GM19468 (cell line): ENCODE data around the gene RUNDC3A.

Experiments used
- ATAC-seq: cut with Tn5 transposase; IDR thresholded peaks from one replicate; pipeline ENCODE4 v1.9.1; 2021; ENCODE audit warnings: mild to moderate bottlenecking, moderate library complexity, moderate number of reproducible peaks; ENCODE audit not compliant: unreplicated experiment; ENCODE audit errors: extremely low read depth

The RUNDC3A gene

DNA sequence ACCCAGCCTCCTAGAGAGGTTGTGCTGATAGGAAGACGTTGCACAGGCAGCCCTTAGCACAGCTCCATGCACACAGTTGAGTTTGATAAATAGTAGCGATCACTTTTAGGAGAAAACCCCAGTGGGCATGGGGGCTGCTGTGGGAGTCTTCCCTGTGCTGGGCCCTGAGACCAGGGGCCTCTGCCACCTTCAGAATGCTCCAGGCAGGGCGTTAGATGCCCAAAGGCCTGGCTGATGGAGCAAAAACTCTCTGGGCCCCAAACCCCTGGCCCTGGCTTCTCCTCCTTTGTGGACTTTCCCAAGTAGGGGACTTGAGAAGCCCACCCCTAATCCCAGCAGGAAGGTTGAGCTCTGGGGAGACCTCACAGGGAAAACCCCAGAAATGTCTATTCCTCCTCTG, 26.1 kb upstream of the RUNDC3A start:
- no peak for ATAC-seq

DNA sequence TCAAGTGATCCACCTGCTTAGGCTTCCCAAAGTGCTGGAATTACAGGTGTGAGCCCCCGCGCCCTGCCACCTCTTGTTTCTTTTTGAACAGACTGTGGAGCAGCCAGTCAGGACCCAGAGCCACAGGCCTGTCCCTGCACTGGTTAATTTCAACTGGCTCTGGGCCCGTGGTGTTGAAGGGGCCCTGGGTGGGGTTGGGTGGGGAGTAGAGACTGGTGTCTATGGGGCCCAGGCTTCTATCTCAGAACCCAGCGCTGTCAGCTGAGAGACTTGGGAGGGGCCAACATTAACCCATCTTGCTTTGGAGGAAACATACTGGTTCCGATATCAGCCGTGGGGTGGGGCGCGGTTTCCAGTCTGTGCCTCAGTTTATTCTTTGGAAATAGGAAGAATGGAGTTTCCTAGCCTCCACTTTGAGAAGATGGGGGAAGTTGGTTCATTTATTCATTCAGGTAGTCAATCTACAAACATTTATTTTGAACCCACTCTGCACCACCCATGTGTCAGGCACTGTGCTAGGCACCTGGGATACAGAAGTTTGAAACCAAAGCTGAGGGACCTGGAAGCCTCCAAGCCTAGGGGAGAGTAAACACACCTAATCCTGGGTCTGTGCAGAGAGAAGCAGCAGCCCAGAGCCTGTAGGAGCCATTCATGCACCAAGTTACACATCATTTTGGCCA, 24.9 kb upstream of the RUNDC3A start:
- no peak for ATAC-seq

DNA sequence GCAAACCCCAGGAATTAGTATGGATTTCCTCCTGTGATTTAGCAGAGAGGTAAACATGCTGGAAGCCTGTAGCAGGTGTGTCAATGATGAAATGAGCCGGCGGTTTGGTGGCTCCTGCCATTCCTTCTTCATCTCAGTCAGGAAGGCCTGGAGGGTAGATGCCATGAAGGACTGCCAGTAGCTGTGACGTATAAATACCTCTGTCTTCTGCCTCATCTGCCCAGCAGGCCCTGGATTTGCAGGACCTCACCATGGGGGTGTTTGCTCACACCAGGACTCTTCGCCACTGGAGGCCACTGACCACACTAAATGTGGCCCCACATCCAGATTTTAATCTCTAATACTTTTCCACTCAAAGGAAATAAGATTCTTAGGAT, 24.4 kb upstream of the RUNDC3A start:
- ATAC-seq, result no peak

DNA sequence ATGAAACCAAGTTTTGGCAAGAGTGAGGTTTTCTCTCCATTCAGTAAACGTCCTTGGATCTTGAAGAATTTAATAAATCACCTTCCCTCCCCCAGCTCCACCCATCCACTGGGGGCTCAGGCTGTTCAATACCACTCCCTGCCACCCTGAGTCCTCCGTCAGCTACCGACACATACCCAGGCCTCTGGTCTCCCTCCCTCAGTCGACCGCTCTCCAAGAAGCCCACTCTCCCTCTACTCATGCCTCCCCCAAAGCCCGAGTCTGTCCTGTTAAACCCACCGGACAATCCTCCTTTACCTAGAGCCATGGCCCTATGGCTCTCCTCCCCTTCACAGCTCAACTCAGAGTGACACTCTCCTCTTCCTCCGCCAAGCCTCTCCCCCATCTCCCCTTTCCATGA, 20.8 kb upstream of the RUNDC3A start:
- ATAC-seq, result no peak

DNA sequence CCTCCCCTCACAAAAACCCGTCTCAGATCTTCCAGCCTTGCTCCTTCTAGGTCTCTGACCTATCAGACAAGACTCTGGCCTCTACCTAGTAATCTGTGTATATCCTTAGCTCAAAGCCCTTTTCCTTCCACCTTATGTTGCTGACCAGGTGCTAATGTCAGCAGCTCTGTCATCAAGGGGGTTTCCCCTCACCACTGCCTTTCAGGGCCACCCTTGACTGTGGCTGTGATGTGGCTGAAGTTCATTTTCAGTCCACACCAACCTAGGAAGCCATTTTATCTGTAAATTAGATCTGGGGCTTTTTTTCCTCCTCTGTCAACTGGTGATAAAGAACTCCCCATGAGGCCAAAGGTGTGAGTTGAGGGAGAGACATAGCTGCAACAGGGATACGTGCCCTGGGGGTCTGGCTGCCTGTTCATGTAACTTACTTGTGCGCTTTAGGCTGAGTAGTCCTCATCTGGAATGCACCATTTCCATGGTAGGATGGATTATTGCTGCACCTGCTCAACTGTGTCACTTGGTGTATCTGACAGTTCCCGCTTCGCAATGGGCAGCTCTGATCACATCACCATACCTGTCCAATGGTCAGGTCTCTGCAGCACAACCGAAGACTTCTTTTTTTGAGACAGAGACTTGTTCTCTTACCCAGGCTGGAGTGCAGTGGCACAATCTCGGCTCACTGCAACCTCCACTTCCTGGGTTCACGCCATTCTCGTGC, 14.7 kb upstream of the RUNDC3A start:
- no peak for ATAC-seq

DNA sequence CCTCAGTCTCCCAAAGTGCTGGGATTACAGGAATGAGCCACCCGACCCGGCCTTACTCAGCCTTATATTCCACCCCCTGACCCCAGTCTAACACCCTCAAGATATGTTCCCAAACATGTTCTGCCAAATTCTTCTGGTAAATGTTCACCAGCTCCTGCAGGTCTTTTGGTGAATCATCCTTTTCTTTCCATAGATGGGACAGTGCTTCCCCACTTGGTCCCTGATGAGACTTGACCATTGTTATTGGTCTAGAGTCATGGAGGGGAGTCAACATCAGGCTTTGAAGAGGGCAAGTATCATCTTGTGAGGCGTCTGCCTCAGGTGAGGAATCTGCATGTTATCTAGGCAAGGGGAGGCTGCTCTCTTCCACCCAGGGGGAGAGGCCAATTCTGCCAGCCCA, 10.4 kb upstream of the RUNDC3A start:
- no peak for ATAC-seq

DNA sequence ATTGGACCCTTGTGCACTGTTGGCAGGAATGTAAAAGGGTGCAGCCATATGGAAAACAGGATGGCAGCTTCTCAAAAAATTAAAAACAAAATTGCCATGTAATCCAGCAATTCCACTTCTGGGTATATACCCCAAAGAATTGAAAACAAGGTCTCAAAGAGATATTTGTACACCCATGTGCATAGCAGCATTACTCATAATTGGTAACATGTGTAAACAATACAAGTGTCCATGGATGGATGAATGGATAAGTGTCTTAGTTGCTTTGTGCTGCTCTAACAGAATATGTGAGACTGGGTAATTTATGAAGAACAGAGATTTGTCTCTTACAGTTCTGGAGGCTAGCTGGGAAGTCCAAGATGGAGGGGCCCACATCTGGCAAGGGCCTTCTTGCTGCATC, 3.8 kb upstream of the RUNDC3A start:
- ATAC-seq, result no peak

DNA sequence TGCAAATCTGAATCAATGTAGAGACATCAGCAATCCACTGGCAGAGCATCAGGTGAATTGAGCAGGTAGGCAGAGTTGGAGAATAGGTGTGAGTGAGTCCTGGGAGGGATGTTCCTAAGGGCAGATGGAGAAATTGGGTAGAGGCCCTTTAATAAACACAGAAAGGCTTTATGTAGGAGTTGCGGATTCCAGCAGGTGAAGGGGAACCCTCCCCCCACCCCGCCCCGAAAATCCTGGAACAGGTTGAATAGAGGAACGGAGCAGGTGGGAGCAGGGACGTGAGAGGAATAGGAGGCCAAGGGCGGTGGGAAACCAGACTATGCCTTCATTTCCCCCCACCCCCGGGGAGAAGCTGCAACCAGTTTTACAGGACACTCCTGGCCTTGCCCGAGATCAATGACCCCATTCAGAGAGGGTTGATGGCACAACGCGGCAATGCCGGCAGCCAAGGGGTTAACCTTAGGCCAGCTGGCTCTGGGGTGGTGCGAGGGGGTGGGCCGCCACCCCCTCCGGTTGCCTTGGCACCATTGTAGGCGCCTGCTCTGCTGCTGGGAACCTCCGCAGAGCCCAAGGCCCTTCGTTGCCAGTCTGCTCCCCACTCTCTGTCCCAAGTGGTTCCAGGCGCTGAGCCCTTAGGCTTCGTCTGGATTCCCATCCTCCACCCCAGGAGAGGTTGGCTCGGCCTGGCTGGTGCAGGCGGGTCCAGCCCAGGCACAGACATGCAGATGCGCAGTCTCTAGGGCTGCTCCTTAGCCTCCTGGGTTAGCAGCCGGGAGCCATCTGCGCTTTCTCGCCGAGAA, 814 bp upstream of the RUNDC3A start:
- ATAC-seq, result no peak

DNA sequence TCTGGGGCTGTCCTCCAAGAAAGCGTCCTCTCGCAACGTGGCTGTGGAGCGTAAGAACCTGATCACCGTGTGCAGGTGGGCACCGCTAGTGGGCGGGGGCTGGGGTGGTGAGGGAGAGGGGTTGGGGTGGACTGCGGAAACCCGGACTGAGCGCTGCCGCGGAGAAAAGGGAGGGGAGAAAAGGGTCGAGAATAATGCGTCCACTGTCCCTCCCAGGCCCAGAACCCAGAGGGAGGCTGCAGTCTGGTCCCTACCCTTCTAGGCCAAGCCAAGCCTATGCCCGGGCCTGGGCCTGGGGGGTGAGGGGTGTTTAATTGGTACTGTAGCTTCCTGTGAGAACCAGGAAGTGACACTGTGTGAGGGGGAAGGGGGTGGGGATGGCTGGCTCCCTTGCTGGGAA, 464 bp downstream of the RUNDC3A start:
- no peak for ATAC-seq

DNA sequence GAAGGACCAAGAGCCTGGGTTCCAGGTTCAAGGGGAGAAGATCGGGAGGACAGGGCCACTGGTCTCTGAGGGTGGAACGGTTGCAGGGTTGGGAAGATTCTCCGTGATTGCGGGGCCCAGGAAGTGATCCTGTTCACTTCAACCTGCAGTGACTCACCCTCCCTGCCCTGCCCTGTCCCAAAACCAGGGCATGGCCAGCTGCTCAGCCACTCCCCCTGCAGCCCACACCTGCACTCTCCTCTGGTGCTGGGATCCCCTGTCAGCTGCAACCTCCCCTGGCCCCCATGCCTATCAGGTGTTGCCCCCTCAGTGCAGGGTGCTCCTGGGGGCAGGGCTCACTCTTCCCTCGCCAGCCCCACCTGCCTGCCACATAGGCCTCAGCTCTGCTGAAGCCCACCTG, 1.1 kb downstream of the RUNDC3A start:
- no peak for ATAC-seq

DNA sequence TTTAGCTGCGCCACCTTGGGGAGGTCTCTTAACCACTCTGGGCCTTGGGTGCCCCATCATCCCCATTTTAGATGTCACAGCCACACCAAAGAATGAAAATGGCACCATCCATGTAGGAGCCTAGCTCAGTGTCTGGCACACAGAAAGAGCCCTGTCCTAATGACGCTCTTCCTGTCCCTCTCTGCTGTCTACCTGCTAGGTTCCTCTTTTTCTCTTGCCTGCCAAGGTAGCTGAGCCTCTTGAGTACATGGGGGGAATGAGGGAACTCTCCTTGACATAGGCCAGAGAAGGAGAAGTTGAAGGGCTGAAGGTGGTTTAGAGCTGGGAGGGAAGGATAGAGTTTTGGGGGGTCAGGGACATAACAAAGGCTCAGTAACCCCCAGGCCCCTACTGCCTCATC, 1.8 kb downstream of the RUNDC3A start:
- ATAC-seq, result no peak

DNA sequence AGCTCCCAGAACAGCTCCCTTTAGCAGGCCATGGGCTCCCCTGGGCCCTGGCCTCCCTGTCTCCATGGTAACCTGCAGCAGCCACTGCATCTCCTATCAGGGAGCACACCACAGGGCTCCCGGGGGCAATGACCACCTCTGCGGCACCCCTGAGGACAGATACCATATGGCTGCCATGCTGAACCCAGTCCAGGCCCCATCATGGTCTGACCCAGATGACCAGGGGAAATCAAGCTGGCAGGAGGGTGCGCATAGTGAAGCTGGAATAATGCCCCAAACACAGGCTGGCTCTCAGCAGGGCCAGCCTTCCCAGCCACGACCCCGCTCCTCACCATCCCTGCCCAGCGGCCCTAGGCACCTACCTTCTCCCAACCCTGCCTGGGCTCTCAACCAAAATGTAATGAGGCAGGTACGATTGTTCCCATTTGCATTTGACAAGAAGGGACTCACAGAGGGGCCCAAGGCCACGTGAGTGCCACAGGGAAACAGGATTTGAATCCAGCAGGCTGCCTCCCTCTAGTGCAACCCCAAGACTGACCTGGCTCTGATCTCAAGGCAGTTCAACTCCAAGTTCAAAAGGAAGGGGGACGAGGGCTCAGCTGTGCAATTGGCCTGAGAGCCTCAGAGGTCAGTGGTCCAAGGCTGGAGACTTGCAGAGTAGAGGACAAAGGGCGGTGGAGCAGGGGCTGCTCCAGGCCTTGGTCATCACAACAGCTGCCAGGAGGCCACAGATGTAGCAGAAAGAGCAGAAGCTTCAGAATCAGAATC, 2.4 kb downstream of the RUNDC3A start:
- ATAC-seq, result no peak

DNA sequence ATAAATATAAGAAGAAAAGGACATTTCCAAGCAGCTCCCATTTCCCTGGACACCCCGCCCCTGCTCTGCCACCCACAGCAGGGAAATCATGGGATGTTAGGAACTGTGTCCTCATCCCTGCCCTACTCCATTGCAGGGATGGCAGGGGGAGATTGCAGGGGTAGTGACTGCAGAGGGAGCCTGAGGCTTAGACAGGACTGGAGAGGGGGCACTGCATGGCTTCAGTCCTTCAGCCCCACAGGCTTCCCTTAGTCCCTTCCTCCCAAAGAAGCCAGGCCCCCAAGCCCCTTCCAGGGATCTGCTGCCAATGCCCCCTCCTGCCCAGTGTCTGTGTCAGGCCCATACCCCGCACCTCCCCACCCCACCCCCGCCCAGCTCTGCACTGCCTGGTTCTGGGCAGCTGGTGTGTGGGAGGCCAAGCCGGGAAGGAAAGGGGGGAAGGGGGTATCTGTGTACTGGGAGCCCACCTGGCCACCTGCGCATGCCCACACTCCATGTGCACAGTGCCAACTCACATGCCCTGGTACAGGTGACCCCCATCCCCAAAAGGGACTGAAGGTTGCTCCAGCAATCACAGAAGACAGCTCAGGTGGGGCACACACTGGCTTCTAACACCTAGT, 3.3 kb downstream of the RUNDC3A start:
- ATAC-seq, result no peak

DNA sequence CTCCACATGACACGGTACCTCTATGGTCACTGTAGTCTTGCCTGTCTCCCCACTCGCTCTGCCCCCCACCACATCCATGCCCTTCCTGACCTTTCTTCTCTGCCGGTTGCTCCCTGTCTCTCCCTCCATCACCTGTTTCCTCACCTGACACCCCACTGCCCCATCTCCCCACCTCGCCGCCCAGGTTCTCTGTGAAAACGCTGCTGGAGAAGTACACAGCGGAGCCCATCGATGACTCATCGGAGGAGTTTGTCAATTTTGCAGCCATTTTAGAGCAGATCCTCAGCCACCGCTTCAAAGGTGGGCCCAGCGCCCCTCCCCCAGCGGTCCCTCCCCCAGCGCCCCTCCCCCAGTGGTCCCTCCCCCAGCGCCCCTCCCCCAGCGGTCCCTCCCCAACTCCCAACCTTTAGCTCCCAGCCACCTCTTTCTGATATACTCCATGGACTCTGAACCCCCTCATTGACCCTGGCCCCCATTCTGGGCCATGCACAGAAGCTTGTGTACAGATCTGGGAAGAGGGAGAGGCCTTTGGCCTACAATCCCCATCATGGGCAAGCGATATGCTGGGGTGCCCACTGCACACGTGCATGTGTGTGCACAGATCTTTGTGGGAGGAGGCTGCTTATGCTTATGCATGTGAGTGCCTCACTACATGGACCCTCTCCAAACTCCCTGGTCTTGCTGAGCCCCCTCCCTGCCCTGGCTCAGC, 4.1 kb downstream of the RUNDC3A start:
- no peak for ATAC-seq

DNA sequence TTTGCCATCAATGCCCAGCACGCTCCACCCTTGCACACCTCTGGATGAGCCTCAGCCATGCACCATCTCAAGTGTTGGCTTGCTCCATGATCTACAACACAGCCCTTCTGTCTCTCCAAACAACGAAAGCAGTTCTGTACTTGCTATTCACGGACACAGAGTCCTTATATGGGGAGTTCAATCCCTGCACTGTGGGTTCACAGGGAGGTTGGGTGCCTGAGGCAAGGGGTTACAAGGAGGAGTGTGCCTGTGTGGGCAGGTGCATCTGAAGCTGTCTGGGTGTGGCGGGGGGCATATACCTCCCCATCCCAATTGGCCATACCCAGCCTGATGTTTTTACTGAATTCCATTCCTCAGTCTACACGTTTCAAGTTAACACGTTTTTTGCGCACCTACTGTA, 5.6 kb downstream of the RUNDC3A start:
- ATAC-seq, result no peak

DNA sequence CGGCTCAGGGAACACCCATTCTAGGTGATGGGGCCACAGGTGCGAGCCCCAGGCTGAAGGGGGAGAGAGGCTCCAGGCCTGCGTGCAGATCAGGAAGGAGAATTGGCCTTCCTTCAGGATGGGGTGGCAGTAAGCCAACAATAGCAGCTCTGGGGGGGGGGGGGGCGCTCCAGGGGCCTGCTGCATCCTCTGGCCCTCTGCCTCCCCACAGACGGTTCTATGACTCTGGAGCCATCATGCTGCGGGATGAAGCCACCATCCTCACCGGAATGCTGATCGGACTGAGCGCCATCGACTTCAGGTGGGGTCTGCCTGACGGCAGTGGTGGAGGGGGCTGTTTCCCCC, 6.1 kb downstream of the RUNDC3A start:
- ATAC-seq, result no peak

DNA sequence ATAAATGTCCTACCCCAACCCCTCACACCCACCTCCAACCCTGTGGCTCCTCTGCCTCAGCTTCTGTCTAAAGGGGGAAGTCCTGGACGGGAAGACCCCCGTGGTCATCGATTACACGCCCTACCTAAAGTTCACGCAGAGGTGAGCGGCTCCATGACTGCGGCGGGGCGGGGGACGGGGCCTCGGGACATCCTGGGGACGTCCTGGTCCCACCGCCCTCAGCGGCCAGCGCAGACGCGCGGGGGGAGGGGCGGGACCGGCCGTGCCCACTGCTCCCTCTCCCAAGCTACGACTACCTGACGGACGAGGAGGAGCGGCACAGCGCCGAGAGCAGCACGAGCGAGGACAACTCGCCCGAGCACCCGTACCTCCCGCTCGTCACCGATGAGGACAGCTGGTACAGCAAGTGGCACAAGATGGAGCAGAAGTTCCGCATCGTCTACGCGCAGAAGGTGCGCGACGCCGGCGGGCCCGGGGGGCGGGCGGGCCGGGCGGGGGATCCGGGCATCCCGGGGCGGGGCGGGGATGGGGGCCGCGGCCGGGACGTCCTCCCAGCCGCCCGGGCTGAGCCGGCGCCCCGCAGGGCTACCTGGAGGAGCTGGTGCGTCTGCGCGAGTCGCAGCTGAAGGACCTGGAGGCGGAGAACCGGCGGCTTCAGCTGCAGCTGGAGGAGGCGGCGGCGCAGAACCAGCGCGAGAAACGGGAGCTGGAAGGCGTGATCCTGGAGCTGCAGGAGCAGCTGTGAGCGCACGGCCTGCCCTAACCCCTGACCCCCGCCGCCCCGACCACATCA, 6.7 kb downstream of the RUNDC3A start:
- ATAC-seq, result no peak

DNA sequence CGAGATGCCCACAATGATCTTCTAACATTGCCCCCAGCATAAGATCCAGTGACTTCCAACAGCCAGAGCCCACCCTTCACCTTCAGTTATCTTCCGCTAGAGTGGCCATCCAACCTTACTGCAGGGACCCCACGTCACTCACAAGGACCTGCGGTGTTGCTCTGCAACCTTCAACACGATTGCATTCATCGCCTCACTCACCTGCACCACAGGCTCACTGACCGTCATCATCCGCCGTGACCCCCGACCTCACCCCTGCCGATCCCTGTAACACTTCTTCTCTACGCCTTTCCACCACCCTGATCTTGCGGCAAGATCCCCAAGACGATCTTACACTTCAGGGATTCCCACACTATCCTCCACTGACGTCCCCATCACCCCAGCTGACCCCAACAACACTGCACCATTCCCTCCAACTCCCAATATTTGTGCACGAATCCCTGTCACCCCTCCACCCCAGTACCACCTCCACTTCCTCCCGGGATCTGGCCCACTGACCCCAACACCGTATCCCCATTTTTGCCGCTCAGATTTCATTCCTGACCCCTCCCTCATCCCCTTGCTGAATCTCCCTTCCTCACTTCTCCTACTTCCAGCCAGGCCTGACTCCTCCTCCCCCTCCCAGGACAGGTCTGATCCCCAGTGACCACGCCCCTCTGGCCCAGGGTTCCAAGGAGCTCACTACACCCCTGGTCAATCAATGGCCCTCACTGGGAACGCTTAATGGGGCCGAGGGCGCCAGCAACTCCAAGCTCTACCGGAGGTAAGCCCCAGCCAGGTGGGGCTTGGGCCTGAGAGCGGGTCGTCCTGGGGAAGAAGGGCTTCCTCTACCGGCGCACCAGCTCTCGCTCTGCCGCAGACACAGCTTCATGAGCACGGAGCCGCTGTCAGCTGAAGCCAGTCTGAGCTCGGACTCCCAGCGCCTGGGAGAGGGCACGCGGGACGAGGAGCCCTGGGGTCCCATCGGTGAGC, 7.6 kb downstream of the RUNDC3A start:
- no peak for ATAC-seq
